Activated T-cell treated with anti-CD3 and anti-CD28 coated beads, Interleukin-2, amount 50 U/mL, for 1 hour (primary cell): ENCODE data around the gene CDKN2C.

Experiments
- DNase-seq: peaks from one replicate; pipeline ENCODE4 v3.0.0-alpha.2; 2020

CDKN2C gene

GRCh38 chr1:50966991-50967390 lies 3.1 kb upstream of the CDKN2C start:
- DNase-seq, result no peak

- no peak for DNase-seq
These were observed 2.5 kb upstream of the CDKN2C start for GRCh38 chr1:50967416-50968157.

GRCh38 chr1:50968158-50968820 lies 1.8 kb upstream of the CDKN2C start:
- peak; percentile 85 for DNase-seq

- DNase-seq, result peak; percentile 53
These were observed 1.0 kb upstream of the CDKN2C start for GRCh38 chr1:50968821-50969610.

- DNase-seq, result no peak
These were observed 453 bp downstream of the CDKN2C start for GRCh38 chr1:50970509-50970887.

- no peak for DNase-seq
These were observed 1.0 kb downstream of the CDKN2C start for GRCh38 chr1:50970931-50971582.

GRCh38 chr1:50971748-50972305 lies 1.8 kb downstream of the CDKN2C start:
- DNase-seq, result no peak

- no peak for DNase-seq
These were observed 2.7 kb downstream of the CDKN2C start for GRCh38 chr1:50972766-50973165.

GRCh38 chr1:50973255-50973654 lies 3.2 kb downstream of the CDKN2C start:
- DNase-seq, result no peak

GRCh38 chr1:50973875-50974617 lies 4.0 kb downstream of the CDKN2C start:
- no peak for DNase-seq

GRCh38 chr1:50974618-50974935 lies 4.5 kb downstream of the CDKN2C start:
- DNase-seq, result no peak

GRCh38 chr1:50975436-50975835 lies 5.4 kb downstream of the CDKN2C start:
- DNase-seq, result no peak

GRCh38 chr1:50976111-50976889 lies 6.3 kb downstream of the CDKN2C start:
- no peak for DNase-seq

- DNase-seq, result peak; percentile 36
These were observed 7.0 kb downstream of the CDKN2C start for GRCh38 chr1:50976890-50977574.

GRCh38 chr1:50977575-50978143 lies 7.6 kb downstream of the CDKN2C start:
- peak; percentile 49 for DNase-seq

- DNase-seq, result peak; percentile 53
These were observed 8.3 kb downstream of the CDKN2C start for GRCh38 chr1:50978144-50978851.

GRCh38 chr1:50978852-50979781 lies 9.1 kb downstream of the CDKN2C start:
- no peak for DNase-seq

GRCh38 chr1:50979937-50980336 lies 9.9 kb downstream of the CDKN2C start:
- DNase-seq, result no peak

GRCh38 chr1:50980505-50980904 lies 10.5 kb downstream of the CDKN2C start:
- DNase-seq, result no peak
